Endothelial cell of coronary artery (primary cell): ENCODE results near the gene CNGA3. TPM values are rescaled to one million over a fixed set of nuclear protein-coding genes. Genes with fewer than 3 reads are reported as not detected.

Source experiments
- total RNA-seq: library from RNA; depleted of rRNA; stranded (reverse); fragments of >200 nt; gene quantifications from 2 replicates; pipeline ENCODE4 v1.2.3, GENCODE V29; 2014

The CNGA3 gene
- total RNA-seq = not detected in 2 replicates

GRCh38 chr2:98346311-98347236, at the start of gene CNGA3:
Gene CNGA3 (plus strand): TSS chr2:98346456. CDS start chr2:98369976, 23,520 bp downstream.

GRCh38 chr2:98444436-98445176, 98.3 kb downstream of the CNGA3 start, which contains the start of gene INPP4A:
Gene INPP4A (plus strand): TSS chr2:98444858. CDS start chr2:98520049, 75,191 bp downstream.

Other genes with a start within 250 kb of the CNGA3 start
- gene INPP4A, start 98.4 kb downstream of the CNGA3 start, total RNA-seq = 26.4 and 35.4 TPM in 2 replicates